ENCODE measurements around the gene C1orf226. TPM values are rescaled to one million over a fixed set of nuclear protein-coding genes. Genes with fewer than 3 reads are reported as not detected.

C1orf226 gene
- polyA plus RNA-seq, 2 of the 4 experiments (the other 2 are of a cell fraction) = 0.32 to 0.37 TPM

- TF ChIP-seq NFE2L2 (conservative IDR thresholded peaks at IDR 0.05; ENCODE audit: low read length) = no peak
- TF ChIP-seq CTCF (IDR thresholded peaks at IDR 0.05) = no peak
- TF ChIP-seq ZC3H11A (IDR thresholded peaks at IDR 0.05) = no peak
- no peak for TF ChIP-seq BCL3 (IDR thresholded peaks at IDR 0.05)
- TF ChIP-seq E2F6 (IDR thresholded peaks at IDR 0.05; ENCODE audit: borderline replicate concordance, low read depth) = no peak
- no peak for TF ChIP-seq HMGXB4 (CRISPR knock-in tag; IDR thresholded peaks at IDR 0.05; ENCODE audit: borderline replicate concordance)
- ATAC-seq (no peak), DNase-seq (ENCODE audit: low read depth in 1 of 2, low spot score in 1 of 2) (no peak), FAIRE-seq (no peak)
- no peaks in the 10 kb centered on the region for H3K9me3 ChIP-seq
- no peak overlapping the region for H3K4me2 ChIP-seq
- ChIA-PET POLR2A (no interaction called here), CTCF (interaction anchor here (1.0 to 2.6 kb wide), 3 partner anchors 8 to 26 kb away, joined by 3 to 10 read pairs (median 5); no protein-coding TSS in a partner anchor)
- H3K27ac ChIP-seq = no peak overlapping the region
- no peak overlapping the region for H3K4me3 ChIP-seq
- WGBS (ENCODE audit: missing lambda C conversion rate) = 81% methylated on average over 10 of the region's 10 CpGs
- H3K4me1 ChIP-seq = no peaks in the 10 kb centered on the region
These were observed 16.1 kb upstream of the C1orf226 start for GRCh38 chr1:162365284-162366020.

GRCh38 chr1:162366149-162366548 lies 15.4 kb upstream of the C1orf226 start:
- no peaks in the 10 kb centered on the region for H3K4me1 ChIP-seq
- H3K27ac ChIP-seq = no peak overlapping the region
- DNase-seq (ENCODE audit: low read depth in 1 of 2, low spot score in 1 of 2) = no peak
- ChIA-PET POLR2A (no interaction called here), CTCF (interaction anchor here (1.0 to 2.6 kb wide), 3 partner anchors 8 to 25 kb away, joined by 3 to 10 read pairs (median 5); no protein-coding TSS in a partner anchor)
- ATAC-seq = no peak
- WGBS (ENCODE audit: missing lambda C conversion rate) = 67% methylated on average over 4 of the region's 4 CpGs
- TF ChIP-seq RCOR1 (IDR thresholded peaks at IDR 0.05; ENCODE audit: low read depth, low read length) (no peak), CTCF (IDR thresholded peaks at IDR 0.05) (no peak), PBX3 (IDR thresholded peaks at IDR 0.05) (no peak), ESRRA (IDR thresholded peaks at IDR 0.05; ENCODE audit: borderline replicate concordance, low read length) (no peak), EP300 (IDR thresholded peaks at IDR 0.05) (no peak), NFE2L2 (conservative IDR thresholded peaks at IDR 0.05; ENCODE audit: low read length) (no peak)
- no peak for FAIRE-seq
- H3K9me3 ChIP-seq = no peaks in the 10 kb centered on the region
- no peak overlapping the region for H3K4me3 ChIP-seq
- H3K4me2 ChIP-seq = no peak overlapping the region

GRCh38 chr1:162366671-162367070 lies 14.9 kb upstream of the C1orf226 start:
- 49% methylated on average over 6 of the region's 9 CpGs for WGBS (ENCODE audit: missing lambda C conversion rate)
- FAIRE-seq (no peak), DNase-seq (ENCODE audit: low read depth in 1 of 2, low spot score in 1 of 2) (no peak), ATAC-seq (no peak)
- no peaks in the 10 kb centered on the region for H3K9me3 ChIP-seq
- no peak overlapping the region for H3K4me2 ChIP-seq
- no peak for TF ChIP-seq TFCP2L1 (CRISPR knock-in tag; IDR thresholded peaks at IDR 0.05)
- no peak for TF ChIP-seq MAFK (IDR thresholded peaks at IDR 0.05; ENCODE audit: partially characterized antibody)
- TF ChIP-seq CHD2 (IDR thresholded peaks at IDR 0.05; ENCODE audit: low read length, partially characterized antibody) = no peak
- no peak for TF ChIP-seq ESRRA (IDR thresholded peaks at IDR 0.05; ENCODE audit: borderline replicate concordance, low read length)
- no peak for TF ChIP-seq RNF2 (IDR thresholded peaks at IDR 0.05; ENCODE audit: borderline replicate concordance, low read depth)
- no peak for TF ChIP-seq POLR2A (IDR thresholded peaks at IDR 0.05; ENCODE audit: low read length)
- no peak for TF ChIP-seq KDM5A (IDR thresholded peaks at IDR 0.05)
- TF ChIP-seq FOSL2 (IDR thresholded peaks at IDR 0.05) = no peak
- TF ChIP-seq FOSL2 (CRISPR knock-in tag; IDR thresholded peaks at IDR 0.05) = no peak
- no peak for TF ChIP-seq PHF8 (IDR thresholded peaks at IDR 0.05; ENCODE audit: borderline replicate concordance, low read depth)
- TF ChIP-seq FOXS1 (CRISPR knock-in tag; IDR thresholded peaks at IDR 0.05) = no peak
- TF ChIP-seq NPAS2 (CRISPR knock-in tag; IDR thresholded peaks at IDR 0.05; ENCODE audit: borderline replicate concordance) = no peak
- ChIA-PET POLR2A (no interaction called here), CTCF (interaction anchor here (1.0 to 2.6 kb wide), 3 partner anchors 9 to 25 kb away, joined by 3 to 10 read pairs (median 5); no protein-coding TSS in a partner anchor)
- no peak overlapping the region for H3K27ac ChIP-seq
- H3K4me3 ChIP-seq = no peak overlapping the region
- H3K4me1 ChIP-seq = no peaks in the 10 kb centered on the region
